GM18861 (cell line): Measurements from ENCODE around the gene SLC25A39.

Experiments used
- ATAC-seq: cut with Tn5 transposase; IDR thresholded peaks from one replicate; pipeline ENCODE4 v1.9.1; 2021; ENCODE audit not compliant: unreplicated experiment

The SLC25A39 gene

DNA sequence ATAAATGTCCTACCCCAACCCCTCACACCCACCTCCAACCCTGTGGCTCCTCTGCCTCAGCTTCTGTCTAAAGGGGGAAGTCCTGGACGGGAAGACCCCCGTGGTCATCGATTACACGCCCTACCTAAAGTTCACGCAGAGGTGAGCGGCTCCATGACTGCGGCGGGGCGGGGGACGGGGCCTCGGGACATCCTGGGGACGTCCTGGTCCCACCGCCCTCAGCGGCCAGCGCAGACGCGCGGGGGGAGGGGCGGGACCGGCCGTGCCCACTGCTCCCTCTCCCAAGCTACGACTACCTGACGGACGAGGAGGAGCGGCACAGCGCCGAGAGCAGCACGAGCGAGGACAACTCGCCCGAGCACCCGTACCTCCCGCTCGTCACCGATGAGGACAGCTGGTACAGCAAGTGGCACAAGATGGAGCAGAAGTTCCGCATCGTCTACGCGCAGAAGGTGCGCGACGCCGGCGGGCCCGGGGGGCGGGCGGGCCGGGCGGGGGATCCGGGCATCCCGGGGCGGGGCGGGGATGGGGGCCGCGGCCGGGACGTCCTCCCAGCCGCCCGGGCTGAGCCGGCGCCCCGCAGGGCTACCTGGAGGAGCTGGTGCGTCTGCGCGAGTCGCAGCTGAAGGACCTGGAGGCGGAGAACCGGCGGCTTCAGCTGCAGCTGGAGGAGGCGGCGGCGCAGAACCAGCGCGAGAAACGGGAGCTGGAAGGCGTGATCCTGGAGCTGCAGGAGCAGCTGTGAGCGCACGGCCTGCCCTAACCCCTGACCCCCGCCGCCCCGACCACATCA is 9.6 kb downstream of the SLC25A39 start:
- no peak for ATAC-seq

DNA sequence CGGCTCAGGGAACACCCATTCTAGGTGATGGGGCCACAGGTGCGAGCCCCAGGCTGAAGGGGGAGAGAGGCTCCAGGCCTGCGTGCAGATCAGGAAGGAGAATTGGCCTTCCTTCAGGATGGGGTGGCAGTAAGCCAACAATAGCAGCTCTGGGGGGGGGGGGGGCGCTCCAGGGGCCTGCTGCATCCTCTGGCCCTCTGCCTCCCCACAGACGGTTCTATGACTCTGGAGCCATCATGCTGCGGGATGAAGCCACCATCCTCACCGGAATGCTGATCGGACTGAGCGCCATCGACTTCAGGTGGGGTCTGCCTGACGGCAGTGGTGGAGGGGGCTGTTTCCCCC is 10.1 kb downstream of the SLC25A39 start:
- ATAC-seq, result no peak

GRCh38 chr17:44314031-44314430 is 10.6 kb downstream of the SLC25A39 start:
- ATAC-seq, result no peak

DNA sequence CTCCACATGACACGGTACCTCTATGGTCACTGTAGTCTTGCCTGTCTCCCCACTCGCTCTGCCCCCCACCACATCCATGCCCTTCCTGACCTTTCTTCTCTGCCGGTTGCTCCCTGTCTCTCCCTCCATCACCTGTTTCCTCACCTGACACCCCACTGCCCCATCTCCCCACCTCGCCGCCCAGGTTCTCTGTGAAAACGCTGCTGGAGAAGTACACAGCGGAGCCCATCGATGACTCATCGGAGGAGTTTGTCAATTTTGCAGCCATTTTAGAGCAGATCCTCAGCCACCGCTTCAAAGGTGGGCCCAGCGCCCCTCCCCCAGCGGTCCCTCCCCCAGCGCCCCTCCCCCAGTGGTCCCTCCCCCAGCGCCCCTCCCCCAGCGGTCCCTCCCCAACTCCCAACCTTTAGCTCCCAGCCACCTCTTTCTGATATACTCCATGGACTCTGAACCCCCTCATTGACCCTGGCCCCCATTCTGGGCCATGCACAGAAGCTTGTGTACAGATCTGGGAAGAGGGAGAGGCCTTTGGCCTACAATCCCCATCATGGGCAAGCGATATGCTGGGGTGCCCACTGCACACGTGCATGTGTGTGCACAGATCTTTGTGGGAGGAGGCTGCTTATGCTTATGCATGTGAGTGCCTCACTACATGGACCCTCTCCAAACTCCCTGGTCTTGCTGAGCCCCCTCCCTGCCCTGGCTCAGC is 12.1 kb downstream of the SLC25A39 start:
- ATAC-seq, result no peak

DNA sequence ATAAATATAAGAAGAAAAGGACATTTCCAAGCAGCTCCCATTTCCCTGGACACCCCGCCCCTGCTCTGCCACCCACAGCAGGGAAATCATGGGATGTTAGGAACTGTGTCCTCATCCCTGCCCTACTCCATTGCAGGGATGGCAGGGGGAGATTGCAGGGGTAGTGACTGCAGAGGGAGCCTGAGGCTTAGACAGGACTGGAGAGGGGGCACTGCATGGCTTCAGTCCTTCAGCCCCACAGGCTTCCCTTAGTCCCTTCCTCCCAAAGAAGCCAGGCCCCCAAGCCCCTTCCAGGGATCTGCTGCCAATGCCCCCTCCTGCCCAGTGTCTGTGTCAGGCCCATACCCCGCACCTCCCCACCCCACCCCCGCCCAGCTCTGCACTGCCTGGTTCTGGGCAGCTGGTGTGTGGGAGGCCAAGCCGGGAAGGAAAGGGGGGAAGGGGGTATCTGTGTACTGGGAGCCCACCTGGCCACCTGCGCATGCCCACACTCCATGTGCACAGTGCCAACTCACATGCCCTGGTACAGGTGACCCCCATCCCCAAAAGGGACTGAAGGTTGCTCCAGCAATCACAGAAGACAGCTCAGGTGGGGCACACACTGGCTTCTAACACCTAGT is 13.0 kb downstream of the SLC25A39 start:
- no peak for ATAC-seq

- no peak for ATAC-seq
Observed at GRCh38 chr17:44310609-44311376, 13.8 kb downstream of the SLC25A39 start.

DNA sequence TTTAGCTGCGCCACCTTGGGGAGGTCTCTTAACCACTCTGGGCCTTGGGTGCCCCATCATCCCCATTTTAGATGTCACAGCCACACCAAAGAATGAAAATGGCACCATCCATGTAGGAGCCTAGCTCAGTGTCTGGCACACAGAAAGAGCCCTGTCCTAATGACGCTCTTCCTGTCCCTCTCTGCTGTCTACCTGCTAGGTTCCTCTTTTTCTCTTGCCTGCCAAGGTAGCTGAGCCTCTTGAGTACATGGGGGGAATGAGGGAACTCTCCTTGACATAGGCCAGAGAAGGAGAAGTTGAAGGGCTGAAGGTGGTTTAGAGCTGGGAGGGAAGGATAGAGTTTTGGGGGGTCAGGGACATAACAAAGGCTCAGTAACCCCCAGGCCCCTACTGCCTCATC is 14.4 kb downstream of the SLC25A39 start:
- no peak for ATAC-seq

DNA sequence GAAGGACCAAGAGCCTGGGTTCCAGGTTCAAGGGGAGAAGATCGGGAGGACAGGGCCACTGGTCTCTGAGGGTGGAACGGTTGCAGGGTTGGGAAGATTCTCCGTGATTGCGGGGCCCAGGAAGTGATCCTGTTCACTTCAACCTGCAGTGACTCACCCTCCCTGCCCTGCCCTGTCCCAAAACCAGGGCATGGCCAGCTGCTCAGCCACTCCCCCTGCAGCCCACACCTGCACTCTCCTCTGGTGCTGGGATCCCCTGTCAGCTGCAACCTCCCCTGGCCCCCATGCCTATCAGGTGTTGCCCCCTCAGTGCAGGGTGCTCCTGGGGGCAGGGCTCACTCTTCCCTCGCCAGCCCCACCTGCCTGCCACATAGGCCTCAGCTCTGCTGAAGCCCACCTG is 15.2 kb downstream of the SLC25A39 start:
- no peak for ATAC-seq

GRCh38 chr17:44308865-44309264 is 15.8 kb downstream of the SLC25A39 start:
- no peak for ATAC-seq

DNA sequence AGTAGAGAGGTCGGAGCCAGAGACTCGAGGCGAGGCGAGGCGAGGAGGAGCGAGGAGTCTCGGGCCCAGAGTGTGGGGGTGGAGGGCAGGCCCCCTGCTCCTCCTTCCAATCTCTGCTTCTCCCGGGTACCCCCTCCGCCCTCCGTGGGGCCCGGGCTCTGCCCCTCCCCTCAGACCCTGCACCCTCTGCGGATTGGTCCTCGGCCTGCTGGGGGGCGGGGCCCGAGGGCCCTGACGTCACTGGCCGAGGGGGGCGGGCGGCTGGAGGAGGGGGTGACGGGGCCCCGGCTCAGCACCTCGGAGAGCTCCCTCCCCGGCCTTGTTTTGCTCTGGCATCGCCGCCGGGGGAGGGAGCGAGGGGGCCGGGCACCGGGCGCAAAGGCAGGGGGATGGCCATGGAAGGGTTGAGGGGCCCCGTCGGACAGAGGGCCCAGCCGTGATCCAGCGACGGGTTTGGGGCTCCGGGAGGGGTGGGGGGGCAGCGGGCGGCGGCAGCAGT is 16.3 kb downstream of the SLC25A39 start, which contains the start of gene RUNDC3A:
RUNDC3A (plus strand) TSS at position 282 of the 499 bp plus-strand sequence. CDS start 232 bp downstream, outside the sequence.
- ATAC-seq, result no peak

- no peak for ATAC-seq
Observed at GRCh38 chr17:44307387-44308186, 17.0 kb downstream of the SLC25A39 start.

GRCh38 chr17:44304651-44305050 is 20.0 kb downstream of the SLC25A39 start:
- ATAC-seq, result no peak

GRCh38 chr17:44297975-44298374 is 26.6 kb downstream of the SLC25A39 start:
- no peak for ATAC-seq

DNA sequence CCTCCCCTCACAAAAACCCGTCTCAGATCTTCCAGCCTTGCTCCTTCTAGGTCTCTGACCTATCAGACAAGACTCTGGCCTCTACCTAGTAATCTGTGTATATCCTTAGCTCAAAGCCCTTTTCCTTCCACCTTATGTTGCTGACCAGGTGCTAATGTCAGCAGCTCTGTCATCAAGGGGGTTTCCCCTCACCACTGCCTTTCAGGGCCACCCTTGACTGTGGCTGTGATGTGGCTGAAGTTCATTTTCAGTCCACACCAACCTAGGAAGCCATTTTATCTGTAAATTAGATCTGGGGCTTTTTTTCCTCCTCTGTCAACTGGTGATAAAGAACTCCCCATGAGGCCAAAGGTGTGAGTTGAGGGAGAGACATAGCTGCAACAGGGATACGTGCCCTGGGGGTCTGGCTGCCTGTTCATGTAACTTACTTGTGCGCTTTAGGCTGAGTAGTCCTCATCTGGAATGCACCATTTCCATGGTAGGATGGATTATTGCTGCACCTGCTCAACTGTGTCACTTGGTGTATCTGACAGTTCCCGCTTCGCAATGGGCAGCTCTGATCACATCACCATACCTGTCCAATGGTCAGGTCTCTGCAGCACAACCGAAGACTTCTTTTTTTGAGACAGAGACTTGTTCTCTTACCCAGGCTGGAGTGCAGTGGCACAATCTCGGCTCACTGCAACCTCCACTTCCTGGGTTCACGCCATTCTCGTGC is 31.0 kb downstream of the SLC25A39 start:
- ATAC-seq, result no peak

GRCh38 chr17:44287651-44288050 is 37.0 kb downstream of the SLC25A39 start:
- no peak for ATAC-seq

DNA sequence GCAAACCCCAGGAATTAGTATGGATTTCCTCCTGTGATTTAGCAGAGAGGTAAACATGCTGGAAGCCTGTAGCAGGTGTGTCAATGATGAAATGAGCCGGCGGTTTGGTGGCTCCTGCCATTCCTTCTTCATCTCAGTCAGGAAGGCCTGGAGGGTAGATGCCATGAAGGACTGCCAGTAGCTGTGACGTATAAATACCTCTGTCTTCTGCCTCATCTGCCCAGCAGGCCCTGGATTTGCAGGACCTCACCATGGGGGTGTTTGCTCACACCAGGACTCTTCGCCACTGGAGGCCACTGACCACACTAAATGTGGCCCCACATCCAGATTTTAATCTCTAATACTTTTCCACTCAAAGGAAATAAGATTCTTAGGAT is 40.6 kb downstream of the SLC25A39 start:
- no peak for ATAC-seq

DNA sequence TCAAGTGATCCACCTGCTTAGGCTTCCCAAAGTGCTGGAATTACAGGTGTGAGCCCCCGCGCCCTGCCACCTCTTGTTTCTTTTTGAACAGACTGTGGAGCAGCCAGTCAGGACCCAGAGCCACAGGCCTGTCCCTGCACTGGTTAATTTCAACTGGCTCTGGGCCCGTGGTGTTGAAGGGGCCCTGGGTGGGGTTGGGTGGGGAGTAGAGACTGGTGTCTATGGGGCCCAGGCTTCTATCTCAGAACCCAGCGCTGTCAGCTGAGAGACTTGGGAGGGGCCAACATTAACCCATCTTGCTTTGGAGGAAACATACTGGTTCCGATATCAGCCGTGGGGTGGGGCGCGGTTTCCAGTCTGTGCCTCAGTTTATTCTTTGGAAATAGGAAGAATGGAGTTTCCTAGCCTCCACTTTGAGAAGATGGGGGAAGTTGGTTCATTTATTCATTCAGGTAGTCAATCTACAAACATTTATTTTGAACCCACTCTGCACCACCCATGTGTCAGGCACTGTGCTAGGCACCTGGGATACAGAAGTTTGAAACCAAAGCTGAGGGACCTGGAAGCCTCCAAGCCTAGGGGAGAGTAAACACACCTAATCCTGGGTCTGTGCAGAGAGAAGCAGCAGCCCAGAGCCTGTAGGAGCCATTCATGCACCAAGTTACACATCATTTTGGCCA is 41.1 kb downstream of the SLC25A39 start:
- ATAC-seq, result no peak

- ATAC-seq, result no peak
Observed at GRCh38 chr17:44282264-44282663, 42.4 kb downstream of the SLC25A39 start.

DNA sequence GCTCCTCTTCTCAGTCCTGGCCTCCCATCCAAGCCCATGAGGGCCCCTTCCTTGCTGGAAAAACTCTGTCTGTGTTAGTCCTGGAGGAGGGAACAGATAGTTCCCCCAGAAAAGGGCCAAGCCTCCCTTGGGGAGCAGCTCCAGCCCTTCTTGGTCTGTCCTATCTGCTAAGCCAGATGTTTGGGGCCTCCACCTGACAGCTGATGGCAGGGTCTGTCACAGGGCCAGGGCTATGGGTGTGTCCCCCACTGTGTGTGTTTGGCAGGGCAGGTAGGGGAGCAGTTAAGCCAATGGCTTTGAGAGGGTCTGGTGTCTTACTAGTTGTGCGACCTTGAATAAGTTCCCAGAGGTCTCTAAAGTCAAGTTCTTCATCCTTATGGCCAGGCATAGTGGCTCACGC is 43.1 kb downstream of the SLC25A39 start:
- no peak for ATAC-seq
